HUDEP-2 (cell line): ENCODE data around the gene TSLP.

Experiments used
- DNase-seq, 76 experiments: peaks; one replicate each; lab custom pipeline; 2025; ENCODE audit not compliant: unreplicated experiment in 76 of 76; lab: John Stamatoyannopoulos, UW

TSLP gene

DNA sequence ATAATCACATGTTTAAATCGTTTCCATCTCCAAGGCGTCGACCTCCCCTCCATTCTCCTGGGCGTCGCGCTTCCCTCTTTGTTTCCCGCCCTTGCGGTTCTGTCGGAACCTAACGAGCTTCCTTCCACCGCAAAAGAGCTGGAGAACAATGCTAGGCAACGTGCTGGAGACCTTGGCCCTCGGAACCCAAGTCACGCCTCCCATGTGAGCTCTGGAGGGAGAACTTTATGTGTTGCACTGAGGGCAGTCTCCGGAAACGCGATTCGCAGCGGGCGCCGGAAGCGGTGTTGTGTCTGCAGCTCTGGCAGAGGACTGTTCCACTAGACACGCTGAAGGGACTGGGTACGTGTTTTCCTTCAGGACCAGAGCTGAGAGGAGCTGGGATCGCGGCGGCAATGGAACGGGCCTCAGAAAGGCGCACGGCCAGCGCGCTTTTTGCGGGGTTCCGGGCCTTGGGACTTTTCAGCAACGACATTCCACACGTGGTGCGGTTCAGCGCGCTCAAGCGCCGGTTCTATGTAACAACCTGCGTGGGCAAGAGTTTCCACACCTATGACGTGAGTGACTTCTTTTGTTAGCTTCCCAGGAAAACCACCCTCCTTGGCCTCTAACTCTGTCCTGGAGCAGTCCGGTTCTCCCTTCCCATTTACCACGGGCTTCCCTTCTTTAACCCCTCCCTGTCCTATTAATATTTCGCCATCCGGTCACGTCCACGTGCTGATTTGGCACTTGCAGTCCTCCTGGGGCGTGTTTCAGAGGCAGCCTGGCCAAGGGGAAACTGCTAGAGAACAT, 20.7 kb downstream of the TSLP start, which contains the start of gene WDR36:
Gene WDR36 (plus strand): TSS at position 287 of the 792 bp plus-strand sequence. CDS start 109 bp downstream, at position 396.
- DNase-seq, result peak; percentile 43 to 93 (median 84)

- DNase-seq, result no peak
Observed at GRCh38 chr5:111095982-111096381, 24.5 kb downstream of the TSLP start.

- DNase-seq, result no peak
Observed at GRCh38 chr5:111099058-111099778, 27.7 kb downstream of the TSLP start.

GRCh38 chr5:111106320-111106948, 34.9 kb downstream of the TSLP start:
- no peak for DNase-seq

DNA sequence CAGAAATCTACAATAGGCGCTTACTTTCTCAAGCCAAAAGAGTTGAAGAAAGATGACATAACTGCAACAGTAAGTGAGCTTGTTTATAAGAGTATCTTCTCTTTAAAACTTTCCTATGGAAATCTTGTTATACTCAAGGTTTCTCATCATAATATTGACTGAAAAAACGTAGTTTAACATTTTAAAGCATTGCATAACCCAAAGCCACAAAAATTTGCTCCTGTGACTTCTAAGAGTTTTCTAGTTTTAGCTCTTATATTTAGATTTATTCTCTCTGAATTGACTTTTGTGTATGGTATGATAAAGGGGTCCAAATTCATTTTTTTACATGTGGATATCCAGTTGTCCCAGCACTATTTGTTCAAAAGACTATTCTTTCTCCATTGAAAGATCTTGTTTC, 35.9 kb downstream of the TSLP start:
- no peak for DNase-seq

DNA sequence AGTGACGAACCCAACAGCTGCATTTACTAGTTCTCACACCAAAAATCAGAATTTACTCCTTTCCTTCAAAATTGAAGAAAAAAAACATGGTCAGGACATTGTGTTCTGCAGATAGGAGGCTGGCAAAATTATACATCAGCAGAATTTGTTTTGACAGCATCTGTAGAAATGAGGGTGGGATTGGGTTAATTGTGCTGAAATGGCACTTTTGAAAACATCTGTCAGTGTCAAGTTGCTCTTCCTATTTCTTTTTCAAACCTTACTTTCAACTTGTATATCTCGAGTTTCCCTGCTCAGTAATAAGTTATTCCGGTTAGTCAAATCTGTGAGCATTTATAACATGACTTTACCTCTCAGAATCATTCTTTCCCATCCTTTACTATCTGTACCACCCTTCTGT, 40.4 kb downstream of the TSLP start:
- no peak for DNase-seq

GRCh38 chr5:111113678-111114077, 42.2 kb downstream of the TSLP start:
- DNase-seq, result no peak

DNA sequence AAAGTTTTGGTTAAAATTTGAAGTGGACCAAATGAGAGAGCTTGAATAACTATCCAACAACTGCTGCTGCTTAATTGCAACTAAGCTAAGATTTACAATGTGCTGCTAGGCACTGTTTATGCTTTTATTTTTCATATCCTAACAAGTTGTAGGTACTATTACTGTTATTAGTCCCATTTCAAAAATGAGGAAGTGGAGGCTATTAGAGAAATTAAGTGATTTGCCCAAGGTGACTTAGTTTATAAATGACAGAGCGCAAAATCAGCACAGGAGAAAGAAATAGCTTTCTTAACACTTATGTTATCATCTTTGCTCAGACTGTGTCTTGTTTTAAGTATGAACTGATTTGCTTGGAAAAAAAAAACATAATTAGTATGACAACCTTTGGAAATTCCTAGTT, 43.7 kb downstream of the TSLP start:
- no peak for DNase-seq

DNA sequence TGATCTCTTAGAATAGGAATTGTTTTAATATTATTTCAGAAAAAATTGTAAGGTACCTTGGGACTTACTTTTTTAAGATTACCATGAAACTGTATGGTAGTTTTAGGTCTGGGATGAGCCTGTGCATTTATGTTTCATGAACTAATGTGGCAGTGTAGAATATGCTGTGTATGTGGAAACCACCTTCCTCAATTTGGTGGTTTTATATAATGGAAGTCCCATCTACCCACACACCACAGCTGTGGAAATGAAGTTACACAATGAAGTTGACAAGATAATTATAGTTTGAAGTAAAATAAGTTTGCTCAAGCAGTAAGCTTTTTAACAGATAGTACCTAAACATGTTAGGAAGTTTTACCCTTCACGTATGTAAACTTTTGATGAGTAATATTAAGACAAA, 45.0 kb downstream of the TSLP start:
- DNase-seq, result no peak

DNA sequence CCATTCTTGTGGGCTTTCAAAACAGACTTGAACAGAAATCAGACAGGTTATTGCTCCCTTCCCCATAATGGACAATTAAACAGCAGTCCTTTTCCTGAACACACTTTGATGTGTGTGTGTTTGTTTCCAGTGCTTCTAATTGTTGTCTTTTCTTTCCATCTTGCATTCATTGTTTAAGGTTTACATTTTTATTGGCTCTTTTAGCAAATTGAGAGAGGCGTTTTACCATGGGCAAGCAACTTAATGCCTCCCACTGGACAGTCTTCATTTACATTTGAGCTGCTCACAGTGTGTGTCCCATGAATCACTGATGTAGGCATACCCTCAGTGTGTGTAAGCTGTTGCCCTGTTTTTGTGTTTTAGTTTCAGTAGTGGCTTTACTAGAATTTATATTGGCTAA, 45.6 kb downstream of the TSLP start:
- DNase-seq, result no peak

DNA sequence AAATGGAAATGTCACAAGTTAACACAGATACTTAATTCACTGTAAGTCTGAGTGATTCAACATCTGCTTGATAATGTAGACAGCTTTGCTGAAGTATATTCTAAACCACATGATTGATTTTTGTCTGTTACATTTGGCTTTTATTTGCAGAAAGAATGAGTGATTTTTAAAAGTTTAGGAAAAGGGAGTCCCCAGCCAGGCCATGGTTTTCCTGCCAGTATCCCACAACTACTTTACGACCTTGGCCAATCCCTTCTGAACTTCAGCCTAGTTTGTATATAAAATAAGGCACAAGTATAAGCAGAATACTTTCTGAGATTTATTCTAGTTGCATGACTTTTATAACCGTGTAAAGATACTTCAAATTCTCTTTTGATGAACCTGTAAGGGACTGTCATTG, 47.7 kb downstream of the TSLP start:
- DNase-seq, result no peak

DNA sequence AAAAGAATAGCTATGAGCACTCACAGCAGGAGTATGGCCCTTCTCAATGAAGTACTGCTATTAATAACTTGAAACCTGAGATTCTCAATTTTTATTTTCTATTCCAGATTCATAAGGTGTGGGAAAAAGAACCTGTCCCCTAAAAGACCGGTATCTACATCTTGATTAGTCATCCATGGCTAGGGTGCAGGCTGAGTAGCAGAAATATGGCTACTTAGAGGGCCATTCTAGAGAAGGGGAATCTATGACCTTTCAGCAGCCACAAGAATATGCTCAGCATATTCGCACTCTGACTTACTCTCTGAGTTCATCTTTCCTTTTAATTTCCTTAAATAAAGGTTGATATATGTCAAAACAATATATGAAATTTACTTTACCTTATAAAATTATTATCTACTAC, 48.3 kb downstream of the TSLP start:
- DNase-seq, result no peak

- no peak for DNase-seq
Observed at GRCh38 chr5:111120911-111121310, 49.4 kb downstream of the TSLP start.

- no peak for DNase-seq
Observed at GRCh38 chr5:111121926-111122325, 50.4 kb downstream of the TSLP start.

DNA sequence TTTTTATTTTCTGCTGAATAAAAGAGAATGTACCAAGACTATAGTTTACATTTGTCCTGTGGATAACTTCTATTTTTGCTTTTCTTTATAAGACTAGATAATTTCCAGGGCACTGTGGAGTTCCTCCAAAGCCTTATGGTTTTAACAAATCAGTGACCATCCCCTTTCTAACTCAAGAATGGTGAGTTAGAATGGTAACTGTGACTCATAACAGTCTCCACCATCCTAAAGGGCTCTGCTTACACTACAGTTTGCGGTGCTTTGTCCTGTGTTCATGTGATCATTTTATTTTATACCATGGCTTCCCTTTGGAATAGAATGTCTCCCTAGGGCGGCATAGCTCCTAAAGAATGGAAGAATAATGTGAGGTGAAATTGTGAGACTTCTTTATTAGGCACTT, 50.9 kb downstream of the TSLP start:
- no peak for DNase-seq

DNA sequence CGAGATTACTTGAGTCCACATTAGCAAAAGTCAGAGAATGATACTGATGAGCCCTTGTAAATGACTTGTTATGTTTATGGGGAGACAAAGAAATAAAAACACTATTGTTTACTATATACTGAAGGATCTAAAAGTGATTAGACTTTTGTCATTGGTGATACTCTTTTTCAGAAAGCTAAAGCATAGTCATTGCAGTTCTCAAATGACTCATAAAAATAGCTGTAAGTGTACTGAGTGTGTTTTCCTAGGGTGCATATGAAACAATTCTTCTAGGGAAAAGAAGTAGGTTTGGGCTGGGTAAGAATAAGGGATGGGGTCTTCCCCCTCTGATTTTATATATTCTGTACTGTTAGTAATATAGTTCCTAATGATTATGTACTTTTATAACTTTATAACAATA, 53.3 kb downstream of the TSLP start:
- no peak for DNase-seq

DNA sequence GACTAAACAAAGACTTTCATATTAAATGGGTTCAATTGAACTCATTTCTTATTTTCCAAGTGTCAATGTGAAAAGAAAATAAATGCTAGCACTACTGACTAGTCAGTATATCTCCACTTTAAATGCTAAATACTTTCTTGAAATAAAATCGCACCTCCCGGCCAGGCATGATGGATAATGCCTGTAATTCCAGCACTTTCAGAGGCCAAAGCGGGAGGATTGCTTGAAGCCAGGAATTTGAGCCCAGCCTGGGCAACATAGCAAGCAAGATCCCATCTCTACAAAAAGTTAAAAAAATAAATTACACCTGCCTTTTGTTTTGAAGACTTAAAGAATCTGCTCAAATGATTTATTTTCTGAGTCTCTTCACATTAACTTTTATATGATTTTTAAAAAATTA, 55.4 kb downstream of the TSLP start:
- no peak for DNase-seq
